HepG2 (cell line): ENCODE data around the gene C1QBP. TPM values are rescaled to one million over a fixed set of nuclear protein-coding genes. Genes with fewer than 3 reads are reported as not detected.
A peak's percentile ranks its signal among the peaks of the same experiment; 100 is the strongest.

Source experiments
- MBD4 ChIP-seq: IDR thresholded peaks from 2 replicates; pipeline ENCODE4 v1.6.1; 2012; ENCODE audit warnings: low read length, inconsistent platforms, borderline replicate concordance
- PAXIP1 ChIP-seq: sonication (generic); formaldehyde crosslinking; conservative IDR thresholded peaks from 2 replicates; pipeline ENCODE4 v1.4.0; 2020; ENCODE audit warnings: mild to moderate bottlenecking, missing genetic modification reagents, moderate library complexity
- SNAPC4 ChIP-seq: sonication (generic); formaldehyde crosslinking; IDR thresholded peaks from 2 replicates; pipeline ENCODE4 v1.4.0; 2020; ENCODE audit warnings: mild to moderate bottlenecking, missing genetic modification reagents
- TSC22D2 ChIP-seq: sonication (generic); formaldehyde crosslinking; IDR thresholded peaks from 2 replicates; pipeline ENCODE4 v1.5.1; 2020; ENCODE audit warnings: missing genetic modification reagents, mild to moderate bottlenecking, borderline replicate concordance
- ZBTB43 ChIP-seq: sonication (generic); formaldehyde crosslinking; conservative IDR thresholded peaks from 2 replicates; pipeline ENCODE4 v1.4.0; 2020; ENCODE audit warnings: missing genetic modification reagents
- ZNF513 ChIP-seq: sonication (generic); formaldehyde crosslinking; conservative IDR thresholded peaks from 2 replicates; pipeline ENCODE4 v1.5.0; 2020; ENCODE audit warnings: missing genetic modification reagents
- ZNF710 ChIP-seq: sonication (generic); formaldehyde crosslinking; IDR thresholded peaks from 2 replicates; pipeline ENCODE4 v1.5.0; 2020; ENCODE audit warnings: mild to moderate bottlenecking, missing genetic modification reagents, borderline replicate concordance
- ZNF713 ChIP-seq: sonication (generic); formaldehyde crosslinking; IDR thresholded peaks from 2 replicates; pipeline ENCODE4 v1.4.0; 2020; ENCODE audit warnings: mild to moderate bottlenecking, missing genetic modification reagents
- ZNF720 ChIP-seq: sonication (generic); formaldehyde crosslinking; IDR thresholded peaks from 2 replicates; pipeline ENCODE4 v1.4.0; 2020; ENCODE audit warnings: missing genetic modification reagents
- ZNF749 ChIP-seq: sonication (generic); formaldehyde crosslinking; IDR thresholded peaks from 2 replicates; pipeline ENCODE4 v1.8.0; 2022; ENCODE audit warnings: mild to moderate bottlenecking, missing genetic modification reagents, moderate library complexity, borderline replicate concordance
- ZNF788 ChIP-seq: sonication (generic); formaldehyde crosslinking; IDR thresholded peaks from 2 replicates; pipeline ENCODE4 v1.5.0; 2020; ENCODE audit warnings: mild to moderate bottlenecking, missing genetic modification reagents, borderline replicate concordance
- polyA plus RNA-seq, 8 experiments: library from polyadenylated mRNA; depleted of rRNA in 3 of 8; stranded (reverse) in 7 of 8; unstranded in 1 of 8; fragments of >200 nt; fragmentation: Illumina TruSeq in 4 of 8; extraction: Trizol in 4 of 8; gene quantifications; 2 replicates each; pipeline versions ENCODE4 v1.2.1 to v1.2.3, GENCODE V29; 2011 to 2016; ENCODE audit warnings: low read depth in 4 of 8, missing spikeins in 1 of 8, mixed read lengths in 1 of 8; ENCODE audit not compliant: insufficient read depth in 1 of 8
- total RNA-seq, 5 experiments: library from RNA; depleted of rRNA; stranded (reverse); fragments of >200 nt; fragmentation: Illumina TruSeq; extraction: Trizol; gene quantifications; 2 replicates each; pipeline ENCODE4 v1.2.3, GENCODE V29; 2016; ENCODE audit warnings: low read depth in 1 of 5

The C1QBP gene
- total and polyA plus RNA-seq, 2 of the 13 experiments (the other 11 are each of a cell fraction or from before 2014, with no cell fraction given): 219 to 680 TPM

GRCh38 chr17:5486206-5487124 lies 47.5 kb upstream of the C1QBP start, which contains the start of gene MIS12 (continued):
- no peak for TF ChIP-seq ZBTB43 (CRISPR knock-in tag)
- peak; percentile 66; the same call in 1 of the 2 replicates for TF ChIP-seq ZNF710 (CRISPR knock-in tag)
- TF ChIP-seq ZNF713 (CRISPR knock-in tag): no peak
- TF ChIP-seq ZNF513 (CRISPR knock-in tag): no peak
- TF ChIP-seq MBD4: no peak
- peak; percentile 82; the same call in 1 of the 2 replicates for TF ChIP-seq ZNF749
- 0 out of 2 replicates have a peak, but pooled peaks have one; percentile 23 for TF ChIP-seq PAXIP1 (CRISPR knock-in tag)
- TF ChIP-seq TSC22D2 (CRISPR knock-in tag): 0 out of 2 replicates have a peak, but pooled peaks have one; percentile 51
- TF ChIP-seq ZNF720: no peak
- TF ChIP-seq ZNF788 (CRISPR knock-in tag): peak; percentile 76; the same call in 1 of the 2 replicates
- no peak for TF ChIP-seq SNAPC4
